Liver (tissue), 3 donors: ENCODE results near the gene ENDOU.

Experiments
- ATF3 ChIP-seq: IDR thresholded peaks from 2 replicates; pipeline ENCODE4 v1.6.1; 2016; ENCODE audit warnings: antibody characterized with exemption
- CTCF ChIP-seq: fragments of 150-350 bp; IDR thresholded peaks from 2 replicates; pipeline ENCODE4 v1.5.1; 2017; ENCODE audit warnings: improper control_type of control experiment, low read depth, low read length; ENCODE audit not compliant: missing input control
- GABPA ChIP-seq, 2 donors: IDR thresholded peaks in 1 of 2; conservative IDR thresholded peaks in 1 of 2; 2 replicates each; pipeline ENCODE4 v1.6.1; 2016; ENCODE audit warnings: antibody characterized with exemption in 2 of 2, mild to moderate bottlenecking in 1 of 2, moderate library complexity in 1 of 2
- HNF4G ChIP-seq: IDR thresholded peaks from 2 replicates; pipeline ENCODE4 v1.6.1; 2016; ENCODE audit warnings: antibody characterized with exemption
- RAD21 ChIP-seq, 2 donors: IDR thresholded peaks; 2 replicates each; pipeline ENCODE4 v1.6.1; 2016; ENCODE audit warnings: antibody characterized with exemption in 2 of 2, mild to moderate bottlenecking in 2 of 2
- SP1 ChIP-seq: IDR thresholded peaks from 2 replicates; pipeline ENCODE4 v1.6.1; 2018; ENCODE audit warnings: antibody characterized with exemption, mild to moderate bottlenecking
- TAF1 ChIP-seq: conservative IDR thresholded peaks from 2 replicates; pipeline ENCODE4 v1.6.1; 2016; ENCODE audit warnings: antibody characterized with exemption, mild to moderate bottlenecking
- TF ChIP-seq, protein P1 (sequence below): IDR thresholded peaks from 2 replicates; pipeline ENCODE4 v1.6.1; 2016; ENCODE audit warnings: antibody characterized with exemption, mild to moderate bottlenecking
- donor health status: healthy.
- donor health status: healthy.

- no peak for TF ChIP-seq CTCF
- no peak for TF ChIP-seq SP1
- TF ChIP-seq RAD21 (IDR thresholded peaks at IDR 0.05) = no peak
- TF ChIP-seq, protein P1, sequence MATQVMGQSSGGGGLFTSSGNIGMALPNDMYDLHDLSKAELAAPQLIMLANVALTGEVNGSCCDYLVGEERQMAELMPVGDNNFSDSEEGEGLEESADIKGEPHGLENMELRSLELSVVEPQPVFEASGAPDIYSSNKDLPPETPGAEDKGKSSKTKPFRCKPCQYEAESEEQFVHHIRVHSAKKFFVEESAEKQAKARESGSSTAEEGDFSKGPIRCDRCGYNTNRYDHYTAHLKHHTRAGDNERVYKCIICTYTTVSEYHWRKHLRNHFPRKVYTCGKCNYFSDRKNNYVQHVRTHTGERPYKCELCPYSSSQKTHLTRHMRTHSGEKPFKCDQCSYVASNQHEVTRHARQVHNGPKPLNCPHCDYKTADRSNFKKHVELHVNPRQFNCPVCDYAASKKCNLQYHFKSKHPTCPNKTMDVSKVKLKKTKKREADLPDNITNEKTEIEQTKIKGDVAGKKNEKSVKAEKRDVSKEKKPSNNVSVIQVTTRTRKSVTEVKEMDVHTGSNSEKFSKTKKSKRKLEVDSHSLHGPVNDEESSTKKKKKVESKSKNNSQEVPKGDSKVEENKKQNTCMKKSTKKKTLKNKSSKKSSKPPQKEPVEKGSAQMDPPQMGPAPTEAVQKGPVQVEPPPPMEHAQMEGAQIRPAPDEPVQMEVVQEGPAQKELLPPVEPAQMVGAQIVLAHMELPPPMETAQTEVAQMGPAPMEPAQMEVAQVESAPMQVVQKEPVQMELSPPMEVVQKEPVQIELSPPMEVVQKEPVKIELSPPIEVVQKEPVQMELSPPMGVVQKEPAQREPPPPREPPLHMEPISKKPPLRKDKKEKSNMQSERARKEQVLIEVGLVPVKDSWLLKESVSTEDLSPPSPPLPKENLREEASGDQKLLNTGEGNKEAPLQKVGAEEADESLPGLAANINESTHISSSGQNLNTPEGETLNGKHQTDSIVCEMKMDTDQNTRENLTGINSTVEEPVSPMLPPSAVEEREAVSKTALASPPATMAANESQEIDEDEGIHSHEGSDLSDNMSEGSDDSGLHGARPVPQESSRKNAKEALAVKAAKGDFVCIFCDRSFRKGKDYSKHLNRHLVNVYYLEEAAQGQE = no peak
- no peak for TF ChIP-seq GABPA (IDR thresholded peaks at IDR 0.05 in 1 of 2, conservative IDR thresholded peaks at IDR 0.05 in 1 of 2)
- no peak for TF ChIP-seq HNF4G
- no peak for TF ChIP-seq TAF1
- TF ChIP-seq ATF3 = no peak
These were observed 36.1 kb downstream of the ENDOU start for GRCh38 chr12:47689215-47689614.
